ENCODE data around the gene PLXNA3.

GRCh38 chrX:154486396-154487207, 28.5 kb downstream of the PLXNA3 start, which contains the start of gene UBL4A:
- TF ChIP-seq POLR2AphosphoS5 (IDR thresholded peaks at IDR 0.05): no peak
- TF ChIP-seq, protein P1, sequence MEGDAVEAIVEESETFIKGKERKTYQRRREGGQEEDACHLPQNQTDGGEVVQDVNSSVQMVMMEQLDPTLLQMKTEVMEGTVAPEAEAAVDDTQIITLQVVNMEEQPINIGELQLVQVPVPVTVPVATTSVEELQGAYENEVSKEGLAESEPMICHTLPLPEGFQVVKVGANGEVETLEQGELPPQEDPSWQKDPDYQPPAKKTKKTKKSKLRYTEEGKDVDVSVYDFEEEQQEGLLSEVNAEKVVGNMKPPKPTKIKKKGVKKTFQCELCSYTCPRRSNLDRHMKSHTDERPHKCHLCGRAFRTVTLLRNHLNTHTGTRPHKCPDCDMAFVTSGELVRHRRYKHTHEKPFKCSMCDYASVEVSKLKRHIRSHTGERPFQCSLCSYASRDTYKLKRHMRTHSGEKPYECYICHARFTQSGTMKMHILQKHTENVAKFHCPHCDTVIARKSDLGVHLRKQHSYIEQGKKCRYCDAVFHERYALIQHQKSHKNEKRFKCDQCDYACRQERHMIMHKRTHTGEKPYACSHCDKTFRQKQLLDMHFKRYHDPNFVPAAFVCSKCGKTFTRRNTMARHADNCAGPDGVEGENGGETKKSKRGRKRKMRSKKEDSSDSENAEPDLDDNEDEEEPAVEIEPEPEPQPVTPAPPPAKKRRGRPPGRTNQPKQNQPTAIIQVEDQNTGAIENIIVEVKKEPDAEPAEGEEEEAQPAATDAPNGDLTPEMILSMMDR (IDR thresholded peaks at IDR 0.05): no peak
- TF ChIP-seq EP300 (IDR thresholded peaks at IDR 0.05): no peak

Data from suprapubic skin (tissue), 4 donors.